Superior temporal gyrus (tissue), 1 donor: ENCODE data around the gene ENTR1.

ENCODE experiments used
- DNase-seq: peaks from one replicate; pipeline ENCODE4 v3.0.0-alpha.2; 2016; ENCODE audit errors: extremely low spot score

ENTR1 gene

GRCh38 chr9:136397643-136398042 is 12.8 kb downstream of the ENTR1 start:
- DNase-seq, result no peak

DNA sequence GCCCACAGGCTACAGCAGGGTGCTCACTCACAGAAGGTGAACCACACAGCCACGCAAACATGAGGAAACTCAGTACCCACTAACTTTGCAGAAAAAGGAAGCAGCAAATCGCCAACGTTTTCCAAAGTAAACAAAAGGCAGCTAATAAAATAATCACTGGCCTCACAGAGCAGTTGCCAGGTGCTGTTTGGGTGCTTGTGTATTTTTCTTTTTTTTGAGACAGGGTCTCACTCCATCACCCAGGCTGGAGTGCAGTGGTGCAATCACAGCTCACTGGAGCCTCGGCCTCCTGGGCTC is 14.2 kb downstream of the ENTR1 start:
- no peak for DNase-seq

DNA sequence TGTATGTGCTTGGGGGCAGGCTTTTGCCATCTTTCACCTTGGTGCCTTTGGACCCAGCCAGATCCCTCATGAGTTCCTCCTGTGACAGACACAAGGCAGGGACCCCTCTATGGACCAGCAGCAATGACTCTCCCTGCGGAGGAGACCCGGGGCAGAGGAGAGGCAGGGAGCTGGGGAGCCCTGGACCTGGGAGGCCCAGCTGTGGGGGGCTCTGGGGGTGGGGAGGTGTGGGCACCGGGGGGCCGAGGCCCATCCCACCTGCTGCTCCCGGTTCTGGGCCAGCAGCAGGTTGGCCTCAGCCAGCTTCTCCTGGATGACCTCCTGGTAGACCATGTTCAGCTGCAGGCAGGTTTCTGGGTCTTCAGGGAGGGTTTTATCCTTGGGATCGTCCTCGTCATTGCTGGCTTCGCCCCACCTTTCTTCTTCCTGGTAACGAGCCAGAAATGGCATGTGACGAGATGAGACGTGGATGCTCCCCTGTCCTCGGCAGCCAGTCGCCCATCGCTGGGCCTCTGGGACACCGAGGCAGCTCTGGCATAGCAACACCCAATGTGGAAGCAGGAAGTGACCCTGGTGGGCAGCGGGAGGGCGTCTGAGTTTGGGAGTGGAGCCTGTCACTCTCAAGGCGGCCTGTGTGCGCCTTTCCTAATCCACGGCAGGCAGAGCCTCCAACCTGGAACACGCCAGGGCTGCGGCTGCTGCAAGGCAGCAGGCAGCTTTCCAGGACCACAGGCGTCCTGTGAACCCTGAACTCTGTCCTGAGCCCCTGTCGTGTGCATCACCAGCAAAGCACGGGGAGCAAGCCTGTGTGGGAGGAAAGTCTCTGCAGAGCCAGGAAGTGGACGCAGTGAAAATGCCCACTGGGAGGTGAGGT is 14.8 kb downstream of the ENTR1 start:
- DNase-seq, result no peak

DNA sequence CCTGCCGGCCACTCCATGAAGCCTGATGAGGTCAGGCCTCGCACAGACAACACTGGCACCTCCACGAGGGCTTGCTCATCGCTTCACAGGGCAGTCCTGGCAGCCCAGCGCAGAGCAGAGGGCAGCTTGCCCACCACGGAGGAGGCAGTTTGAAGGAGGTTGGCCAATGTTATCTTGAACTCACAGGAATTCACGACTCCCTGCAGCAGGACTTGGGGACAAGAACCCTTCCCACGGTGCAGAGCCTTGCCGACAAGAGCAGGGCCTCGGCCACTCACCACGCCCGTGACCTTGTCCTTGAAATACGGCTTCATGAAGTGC is 15.4 kb downstream of the ENTR1 start:
- no peak for DNase-seq

GRCh38 chr9:136394312-136395019 is 15.9 kb downstream of the ENTR1 start:
- no peak for DNase-seq

DNA sequence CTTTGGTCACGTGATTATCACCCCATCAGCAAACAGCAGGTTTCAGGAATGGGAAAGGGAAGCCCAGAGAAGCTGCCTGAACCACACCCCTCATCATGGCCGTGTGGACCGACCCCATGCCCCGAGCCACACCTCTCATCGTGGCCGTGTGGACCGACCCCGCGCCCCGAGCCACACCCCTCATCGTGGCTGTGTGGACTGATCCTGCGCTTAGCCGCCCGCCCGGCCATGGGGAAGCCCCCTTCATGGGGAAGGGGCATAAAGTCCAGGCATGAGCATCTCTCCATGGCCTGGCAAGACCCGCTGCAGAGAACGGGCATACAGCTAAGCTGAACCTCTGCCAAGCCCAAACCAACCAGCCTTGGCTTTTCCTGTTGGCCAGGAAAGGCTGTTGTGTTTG is 16.9 kb downstream of the ENTR1 start:
- DNase-seq, result no peak

- DNase-seq, result no peak
Measured at GRCh38 chr9:136392538-136393449, 17.6 kb downstream of the ENTR1 start.

GRCh38 chr9:136391737-136392537 is 18.5 kb downstream of the ENTR1 start:
- DNase-seq, result no peak

DNA sequence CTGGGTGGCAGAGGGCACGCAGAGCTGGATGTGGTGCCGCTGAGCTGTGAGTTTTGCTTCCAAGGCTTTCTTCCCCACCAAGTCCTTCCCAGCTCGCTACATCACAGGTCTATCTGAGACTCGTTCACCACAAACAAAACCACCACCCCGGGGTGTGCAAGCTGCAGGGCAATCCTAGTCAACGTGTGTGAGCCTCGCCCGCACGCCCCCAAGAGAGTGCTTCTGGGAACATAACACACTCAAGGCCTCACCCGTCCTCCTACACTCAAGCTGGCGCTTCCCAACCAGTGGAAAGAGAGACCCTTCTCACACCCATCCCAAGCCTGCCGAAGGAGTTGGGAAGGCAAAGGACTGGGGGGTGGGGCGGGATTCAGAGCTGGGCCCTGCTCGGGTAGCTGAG is 21.0 kb downstream of the ENTR1 start:
- no peak for DNase-seq

- no peak for DNase-seq
Measured at GRCh38 chr9:136387217-136387616, 23.2 kb downstream of the ENTR1 start.

DNA sequence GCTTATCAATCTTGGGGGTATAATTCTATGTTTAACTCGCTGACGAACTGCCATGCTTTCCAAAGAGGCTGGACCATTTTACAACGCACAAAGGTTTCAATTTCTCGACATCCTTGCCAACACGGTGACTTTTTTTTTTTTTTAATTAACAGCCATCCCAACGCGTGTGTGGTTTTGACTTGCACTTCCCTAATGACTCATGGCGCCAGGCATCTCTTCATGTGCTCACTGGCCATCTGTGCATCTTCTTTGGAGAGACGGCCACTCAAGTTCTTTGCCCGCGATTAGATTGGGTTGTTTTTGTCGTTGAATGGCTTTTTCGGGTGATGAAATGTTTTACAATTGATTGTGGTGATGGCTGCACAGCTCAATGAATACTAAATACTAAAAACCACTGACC is 24.4 kb downstream of the ENTR1 start:
- DNase-seq, result no peak

- DNase-seq, result no peak
Measured at GRCh38 chr9:136385015-136385414, 25.4 kb downstream of the ENTR1 start.

DNA sequence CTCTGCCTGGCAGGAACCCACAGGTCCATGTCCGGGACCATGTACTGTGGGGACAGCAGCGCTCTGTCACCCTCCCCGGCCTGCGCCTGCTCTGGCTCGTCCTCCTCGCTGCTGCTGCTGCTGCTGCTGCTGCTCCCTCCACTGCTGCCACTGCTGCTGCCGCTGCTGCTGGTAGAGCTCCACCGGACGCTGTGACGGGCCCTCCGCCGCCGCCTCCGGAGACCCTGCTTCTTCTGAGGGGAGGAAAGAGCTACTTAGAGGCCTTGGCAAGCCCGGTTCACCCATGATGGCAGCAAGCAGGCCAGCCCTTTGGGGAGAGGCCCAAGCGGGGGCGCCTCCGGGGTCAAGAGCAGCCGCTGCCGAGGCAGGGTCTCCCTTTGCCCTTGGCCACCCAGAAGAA is 27.0 kb downstream of the ENTR1 start:
- no peak for DNase-seq

DNA sequence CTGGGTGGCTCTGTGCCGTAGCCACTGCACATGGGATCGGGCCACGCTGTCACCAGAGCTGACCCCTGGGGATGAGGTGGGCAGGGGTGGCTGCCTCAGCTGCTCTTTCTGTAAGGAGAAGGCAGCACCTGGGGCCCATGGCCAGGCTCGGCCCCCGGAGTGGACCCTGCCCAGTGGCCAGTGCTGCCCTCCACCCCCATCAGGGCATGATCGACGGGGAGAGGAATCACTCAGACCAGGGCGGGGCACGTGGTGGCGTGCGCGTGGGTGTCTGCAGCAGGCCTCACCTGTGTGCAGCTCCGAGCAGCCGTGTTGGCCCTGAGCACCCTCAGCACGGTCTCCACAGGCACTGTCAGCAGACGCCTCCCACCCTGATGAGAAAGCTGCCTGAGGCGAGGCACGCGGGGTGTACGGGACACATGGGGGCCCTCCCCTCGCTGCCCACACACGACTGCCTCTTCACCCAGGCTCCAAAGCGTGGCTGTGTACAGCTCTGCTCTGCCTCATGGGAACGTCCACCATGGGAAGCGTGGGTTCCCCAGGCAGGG is 28.4 kb downstream of the ENTR1 start:
- DNase-seq, result no peak

DNA sequence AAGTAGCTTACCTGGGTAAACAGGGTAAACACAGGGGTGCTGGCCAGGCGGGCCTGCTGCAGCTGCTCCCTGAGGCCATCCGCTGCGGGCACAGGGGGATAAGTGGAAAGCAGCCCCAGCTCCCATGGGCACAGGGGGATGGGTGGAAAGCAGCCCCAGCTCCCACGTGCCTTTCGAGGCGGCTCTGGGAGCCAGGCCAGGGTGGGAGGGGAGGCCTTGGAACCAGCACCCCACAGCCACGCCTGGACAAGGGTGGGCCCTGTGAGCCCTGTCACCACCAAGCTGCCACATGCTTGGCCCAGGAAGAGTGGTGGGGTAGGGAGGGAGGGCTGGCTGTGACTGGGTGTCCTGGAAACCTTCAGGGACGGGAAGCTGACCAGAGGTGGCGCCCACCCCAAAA is 29.1 kb downstream of the ENTR1 start:
- no peak for DNase-seq

DNA sequence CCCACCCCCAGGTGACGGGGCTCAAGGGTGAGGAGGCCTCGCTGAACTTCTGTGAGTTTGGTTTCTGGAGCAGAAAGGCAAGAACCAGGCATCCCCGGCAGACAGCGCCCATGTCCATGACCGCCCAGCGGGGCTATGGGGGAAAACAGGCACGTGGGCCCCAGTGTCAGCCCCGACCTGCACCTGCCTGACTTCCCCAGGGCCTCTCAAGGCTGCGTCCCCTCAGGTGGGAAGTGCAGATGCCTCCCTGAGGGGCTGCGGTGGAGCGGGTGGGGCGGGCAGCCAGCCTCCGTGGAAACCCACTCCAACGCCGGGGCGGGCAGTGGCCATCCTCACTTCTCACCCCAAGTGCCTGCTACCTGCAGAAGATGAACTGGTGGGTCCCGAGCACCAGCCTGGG is 30.0 kb downstream of the ENTR1 start:
- no peak for DNase-seq

GRCh38 chr9:136379891-136380290 is 30.5 kb downstream of the ENTR1 start:
- DNase-seq, result no peak

GRCh38 chr9:136379401-136379800 is 31.0 kb downstream of the ENTR1 start:
- no peak for DNase-seq

- no peak for DNase-seq
Measured at GRCh38 chr9:136379003-136379287, 31.5 kb downstream of the ENTR1 start.

DNA sequence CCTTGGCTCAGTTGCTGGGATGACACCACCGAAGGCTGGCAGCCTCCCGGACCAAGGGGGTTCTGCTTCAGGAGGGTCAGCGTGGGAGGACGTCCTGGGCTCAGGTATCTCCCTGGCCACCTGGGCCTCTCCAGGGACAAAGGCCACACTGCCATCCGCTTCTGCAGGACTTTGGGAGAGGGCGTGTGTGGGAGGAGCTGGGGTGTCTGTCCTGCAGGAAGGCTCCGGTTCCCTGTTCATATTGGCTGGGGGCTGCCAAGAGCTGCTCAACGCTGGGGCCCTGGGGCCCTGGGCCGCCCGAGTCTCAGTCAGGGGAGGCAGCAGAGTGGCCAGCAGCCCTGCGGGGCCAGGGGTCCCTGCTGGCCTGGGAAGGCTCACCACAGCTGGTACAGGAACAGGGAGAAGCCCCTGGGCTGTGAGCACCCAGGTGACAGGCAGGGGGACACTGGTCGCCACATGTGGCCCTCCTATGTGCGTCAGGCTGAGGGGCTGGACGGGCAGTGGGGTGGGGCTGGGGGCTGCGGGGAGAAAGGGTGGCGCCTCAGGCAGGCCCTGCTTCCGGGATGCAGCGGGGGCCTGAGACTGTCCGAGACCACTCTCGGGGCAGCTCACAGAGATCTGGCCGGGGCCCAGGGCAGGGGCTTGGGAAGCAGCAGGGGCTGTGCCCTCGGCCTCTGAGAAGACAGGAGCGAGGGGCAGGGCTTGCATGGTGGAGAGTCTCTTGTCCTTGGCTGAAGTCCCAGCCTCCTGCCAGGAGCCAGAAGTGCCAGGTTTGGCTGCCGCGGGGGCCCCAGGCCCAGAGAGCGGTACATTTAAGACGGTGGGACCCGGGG is 32.0 kb downstream of the ENTR1 start:
- DNase-seq, result no peak
